ENCODE results near the gene ZBBX.
"Not testable (repeated sequence)": the region's sequence is repeated elsewhere in the genome, so short reads cannot be mapped to it uniquely, and the experiment has no call there.

DNA sequence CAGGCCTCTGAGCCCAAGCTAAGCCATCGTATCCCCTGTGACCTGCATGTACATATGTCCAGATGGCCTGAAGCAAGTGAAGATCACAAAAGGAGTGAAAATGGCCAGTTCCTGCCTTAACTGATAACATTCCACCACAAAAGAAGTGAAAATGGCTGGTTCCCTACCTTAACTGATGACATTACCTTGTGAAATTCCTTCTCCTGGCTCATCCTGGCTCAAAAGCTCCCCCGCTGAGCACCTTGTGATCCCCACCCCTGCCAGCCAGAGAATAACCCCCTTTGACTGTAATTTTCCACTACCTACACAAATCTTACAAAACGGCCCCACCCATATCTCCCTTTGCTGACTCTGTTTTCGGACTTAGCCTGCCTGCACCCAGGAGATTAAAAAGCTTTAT, 42.3 kb upstream of the ZBBX start:
- TF ChIP-seq, protein P1, sequence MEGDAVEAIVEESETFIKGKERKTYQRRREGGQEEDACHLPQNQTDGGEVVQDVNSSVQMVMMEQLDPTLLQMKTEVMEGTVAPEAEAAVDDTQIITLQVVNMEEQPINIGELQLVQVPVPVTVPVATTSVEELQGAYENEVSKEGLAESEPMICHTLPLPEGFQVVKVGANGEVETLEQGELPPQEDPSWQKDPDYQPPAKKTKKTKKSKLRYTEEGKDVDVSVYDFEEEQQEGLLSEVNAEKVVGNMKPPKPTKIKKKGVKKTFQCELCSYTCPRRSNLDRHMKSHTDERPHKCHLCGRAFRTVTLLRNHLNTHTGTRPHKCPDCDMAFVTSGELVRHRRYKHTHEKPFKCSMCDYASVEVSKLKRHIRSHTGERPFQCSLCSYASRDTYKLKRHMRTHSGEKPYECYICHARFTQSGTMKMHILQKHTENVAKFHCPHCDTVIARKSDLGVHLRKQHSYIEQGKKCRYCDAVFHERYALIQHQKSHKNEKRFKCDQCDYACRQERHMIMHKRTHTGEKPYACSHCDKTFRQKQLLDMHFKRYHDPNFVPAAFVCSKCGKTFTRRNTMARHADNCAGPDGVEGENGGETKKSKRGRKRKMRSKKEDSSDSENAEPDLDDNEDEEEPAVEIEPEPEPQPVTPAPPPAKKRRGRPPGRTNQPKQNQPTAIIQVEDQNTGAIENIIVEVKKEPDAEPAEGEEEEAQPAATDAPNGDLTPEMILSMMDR (IDR thresholded peaks at IDR 0.05; ENCODE audit: low read depth, low read length, missing input control), result not testable (repeated sequence)
- not testable (repeated sequence) for TF ChIP-seq EGR1 (IDR thresholded peaks at IDR 0.05; ENCODE audit: low read depth in 2 of 2); RXRA (IDR thresholded peaks at IDR 0.05); SP1 (IDR thresholded peaks at IDR 0.05); JUND (IDR thresholded peaks at IDR 0.05); RAD21 (IDR thresholded peaks at IDR 0.05)
- TF ChIP-seq, protein P2, sequence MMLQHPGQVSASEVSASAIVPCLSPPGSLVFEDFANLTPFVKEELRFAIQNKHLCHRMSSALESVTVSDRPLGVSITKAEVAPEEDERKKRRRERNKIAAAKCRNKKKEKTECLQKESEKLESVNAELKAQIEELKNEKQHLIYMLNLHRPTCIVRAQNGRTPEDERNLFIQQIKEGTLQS (IDR thresholded peaks at IDR 0.05), result not testable (repeated sequence)
